ENCODE results near the gene SPPL2B. TPM values are rescaled to one million over a fixed set of nuclear protein-coding genes. Genes with fewer than 3 reads are reported as not detected.

The SPPL2B gene
- total RNA-seq, 4 donors from 2014 or later, result 47.8 to 97.8 (median 67.3) TPM

- WGBS, 2 donors, result 97 to 99% methylated on average over 14 to 15 of the region's 17 CpGs
- Histone ChIP-seq H3K36me3 (peaks cover 10 to 11% of the 10 kb centered on the region in 2 donors), H3K4me1 (no peaks in the 10 kb centered on the region), H3K4me3 (replicated peaks in 1 of 3) (no peak overlapping the region), H3K27me3 (no peaks in the 10 kb centered on the region), H3K9me3 (no peaks in the 10 kb centered on the region), H3K27ac (no peak overlapping the region)
- intact Hi-C loops (cut with DNase I), result no loop called here
- DNase-seq, result no peak
- TF ChIP-seq POLR2A (IDR thresholded peaks at IDR 0.05) (no peak), CTCF (IDR thresholded peaks at IDR 0.05) (no peak)
Observed at GRCh38 chr19:2354670-2355069, 26.2 kb downstream of the SPPL2B start.

- Histone ChIP-seq H3K4me3 (replicated peaks in 1 of 3) (no peak overlapping the region), H3K4me1 (no peaks in the 10 kb centered on the region), H3K9me3 (no peaks in the 10 kb centered on the region), H3K27me3 (no peaks in the 10 kb centered on the region), H3K27ac (no peak overlapping the region), H3K36me3 (peaks cover 10 to 11% of the 10 kb centered on the region in 2 donors)
- 92 to 95% methylated on average over 24 of the region's 24 CpGs for WGBS, 2 donors
- intact Hi-C loops (cut with DNase I), result no loop called here
- no peak for TF ChIP-seq CTCF (IDR thresholded peaks at IDR 0.05)
- TF ChIP-seq POLR2A (IDR thresholded peaks at IDR 0.05), result no peak
- no peak for DNase-seq
Observed at GRCh38 chr19:2355168-2356035, 26.9 kb downstream of the SPPL2B start.

- intact Hi-C loops (cut with DNase I), result no loop called here
- 84% methylated on average over 17 to 21 of the region's 21 CpGs for WGBS, 2 donors
- no peak for TF ChIP-seq POLR2A (IDR thresholded peaks at IDR 0.05)
- no peak for TF ChIP-seq CTCF (IDR thresholded peaks at IDR 0.05)
- no peaks in the 10 kb centered on the region for H3K9me3 ChIP-seq
- H3K36me3 ChIP-seq, result peaks cover 10 to 11% of the 10 kb centered on the region in 2 donors
- H3K4me1 ChIP-seq, result no peaks in the 10 kb centered on the region
- H3K27ac ChIP-seq, result no peak overlapping the region
- no peak overlapping the region for H3K4me3 ChIP-seq (replicated peaks in 1 of 3)
- H3K27me3 ChIP-seq, result no peaks in the 10 kb centered on the region
- DNase-seq, result no peak
Observed at GRCh38 chr19:2356036-2356646, 27.7 kb downstream of the SPPL2B start.

GRCh38 chr19:2357279-2358206, 29.1 kb downstream of the SPPL2B start:
- no peaks in the 10 kb centered on the region for H3K4me1 ChIP-seq
- H3K9me3 ChIP-seq, result no peaks in the 10 kb centered on the region
- WGBS, 2 donors, result 95% methylated on average over 3 of the region's 3 CpGs
- DNase-seq, result no peak
- H3K27ac ChIP-seq, result no peak overlapping the region
- no peak overlapping the region for H3K4me3 ChIP-seq (replicated peaks in 1 of 3)
- no peaks in the 10 kb centered on the region for H3K27me3 ChIP-seq
- intact Hi-C loops (cut with DNase I), result no loop called here
- TF ChIP-seq CTCF (IDR thresholded peaks at IDR 0.05) (no peak), POLR2A (IDR thresholded peaks at IDR 0.05) (no peak)
- H3K36me3 ChIP-seq, result peaks cover 10 to 11% of the 10 kb centered on the region in 2 donors
